Activated T-helper 2 cell treated with anti-CD3 and anti-CD28 coated beads, Interferon-gamma antibody, Interleukin-2, Interleukin-4, amounts not matched to agents 10 μg/mL and 5 μg/mL and 100 μg/mL, durations not matched to agents 14 hours and 24 hours and 36 hours (primary cell): ENCODE results near the gene GALNT11. TPM values are rescaled to one million over a fixed set of nuclear protein-coding genes. Genes with fewer than 3 reads are reported as not detected.
A peak's percentile ranks its signal among the peaks of the same experiment; 100 is the strongest.

Source experiments
- DNase-seq: peaks from one replicate; pipeline ENCODE4 v3.0.0; 2021; ENCODE audit warnings: low spot score
- H3K27ac Mint-ChIP-seq: one replicate; pipeline ENCODE4 v1.8.0; 2021; ENCODE audit warnings: mixed read lengths
- H3K27me3 Mint-ChIP-seq: one replicate; pipeline ENCODE4 v1.8.0; 2021; ENCODE audit warnings: low read depth, mixed read lengths
- H3K36me3 Mint-ChIP-seq: one replicate; pipeline ENCODE4 v1.8.0; 2021; ENCODE audit warnings: low read depth, mixed read lengths
- H3K4me1 Mint-ChIP-seq: one replicate; pipeline ENCODE4 v1.8.0; 2021; ENCODE audit warnings: low read depth, mixed read lengths
- H3K4me3 Mint-ChIP-seq: one replicate; pipeline ENCODE4 v1.8.0; 2021; ENCODE audit warnings: low read depth, mild to moderate bottlenecking, moderate library complexity, mixed read lengths
- H3K9me3 Mint-ChIP-seq: one replicate; pipeline ENCODE4 v1.8.0; 2021; ENCODE audit warnings: mixed read lengths
- intact Hi-C: fragments of 100-400 bp; cut with micrococcal nuclease; formaldehyde crosslinking; loops from one replicate; pipeline ENCODE4 v1.15.1; 2023
- total RNA-seq: library from RNA; stranded (reverse); gene quantifications from 2 replicates; pipeline ENCODE4 v1.2.3, GENCODE V29; 2022

Gene GALNT11
- 21.3 and 22.8 TPM in 2 replicates for total RNA-seq

- intact Hi-C loops, result loop anchor here (2.0 to 10.0 kb wide), 6 partner anchors 91 to 649 kb away; partner anchors contain the start of genes PRKAG2 and RHEB
- Mint-ChIP-seq H3K4me1 (peaks cover 20% of the 10 kb centered on the region), H3K27ac (peak within 1 kb of the TSS; percentile 68), H3K9me3 (no peaks in the 10 kb centered on the region), H3K4me3 (peak within 1 kb of the TSS; percentile 85), H3K36me3 (peaks cover 20% of the 10 kb centered on the region), H3K27me3 (peaks cover 4% of the 10 kb centered on the region)
- DNase-seq, result peak; percentile 85
Measured at GRCh38 chr7:152025077-152025936, at the start of gene GALNT11. TSS of gene GALNT11 (plus strand) at chr7:152025674. CDS start at chr7:152094228, 68,554 bp downstream.

GRCh38 chr7:151978616-151979015 lies 46.9 kb upstream of the GALNT11 start:
- intact Hi-C loops, result no loop called here
- H3K9me3 Mint-ChIP-seq, result peaks cover 3% of the 10 kb centered on the region
- no peak overlapping the region for H3K27ac Mint-ChIP-seq
- H3K4me3 Mint-ChIP-seq, result no peak overlapping the region
- no peaks in the 10 kb centered on the region for H3K4me1 Mint-ChIP-seq
- H3K27me3 Mint-ChIP-seq, result peaks cover 20% of the 10 kb centered on the region
- no peak for DNase-seq
- no peaks in the 10 kb centered on the region for H3K36me3 Mint-ChIP-seq

- H3K9me3 Mint-ChIP-seq, result no peaks in the 10 kb centered on the region
- DNase-seq, result no peak
Measured at GRCh38 chr7:151981223-151981622, 44.3 kb upstream of the GALNT11 start.

GRCh38 chr7:151982806-151983205 lies 42.7 kb upstream of the GALNT11 start:
- H3K4me3 Mint-ChIP-seq, result no peak overlapping the region
- no peaks in the 10 kb centered on the region for H3K4me1 Mint-ChIP-seq
- H3K27ac Mint-ChIP-seq, result no peak overlapping the region
- DNase-seq, result no peak
- no peaks in the 10 kb centered on the region for H3K9me3 Mint-ChIP-seq
- intact Hi-C loops, result no loop called here
- H3K36me3 Mint-ChIP-seq, result no peaks in the 10 kb centered on the region
- H3K27me3 Mint-ChIP-seq, result peaks cover 8% of the 10 kb centered on the region

More at GRCh38 chr7:151981223-151981622, 44.3 kb upstream of the GALNT11 start:
- Mint-ChIP-seq H3K36me3 (no peaks in the 10 kb centered on the region), H3K27me3 (peaks cover 11% of the 10 kb centered on the region), H3K4me1 (no peaks in the 10 kb centered on the region), H3K27ac (no peak overlapping the region), H3K4me3 (no peak overlapping the region)
- intact Hi-C loops, result no loop called here

GRCh38 chr7:151984612-151985011 lies 40.9 kb upstream of the GALNT11 start:
- H3K36me3 Mint-ChIP-seq, result no peaks in the 10 kb centered on the region
- H3K27me3 Mint-ChIP-seq, result peaks cover 3% of the 10 kb centered on the region
- no peak overlapping the region for H3K27ac Mint-ChIP-seq
- intact Hi-C loops, result no loop called here
- no peaks in the 10 kb centered on the region for H3K9me3 Mint-ChIP-seq
- no peak overlapping the region for H3K4me3 Mint-ChIP-seq
- no peaks in the 10 kb centered on the region for H3K4me1 Mint-ChIP-seq
- DNase-seq, result no peak

- H3K4me1 Mint-ChIP-seq, result no peaks in the 10 kb centered on the region
- intact Hi-C loops, result no loop called here
- H3K27me3 Mint-ChIP-seq, result peaks cover 17% of the 10 kb centered on the region
Measured at GRCh38 chr7:151987748-151988529, 37.5 kb upstream of the GALNT11 start.

GRCh38 chr7:151992375-151992774 lies 33.1 kb upstream of the GALNT11 start:
- intact Hi-C loops, result no loop called here
- no peaks in the 10 kb centered on the region for H3K4me1 Mint-ChIP-seq
- no peak overlapping the region for H3K4me3 Mint-ChIP-seq
- DNase-seq, result peak; percentile 12
- peaks cover 32% of the 10 kb centered on the region for H3K27me3 Mint-ChIP-seq
- H3K36me3 Mint-ChIP-seq, result no peaks in the 10 kb centered on the region
- no peaks in the 10 kb centered on the region for H3K9me3 Mint-ChIP-seq
- no peak overlapping the region for H3K27ac Mint-ChIP-seq

More at GRCh38 chr7:151987748-151988529, 37.5 kb upstream of the GALNT11 start:
- no peak overlapping the region for H3K4me3 Mint-ChIP-seq
- H3K36me3 Mint-ChIP-seq, result no peaks in the 10 kb centered on the region
- no peak overlapping the region for H3K27ac Mint-ChIP-seq
- DNase-seq, result no peak
- no peaks in the 10 kb centered on the region for H3K9me3 Mint-ChIP-seq

- H3K27ac Mint-ChIP-seq, result no peak overlapping the region
- H3K27me3 Mint-ChIP-seq, result peaks cover 37% of the 10 kb centered on the region
- H3K4me1 Mint-ChIP-seq, result no peaks in the 10 kb centered on the region
- no peaks in the 10 kb centered on the region for H3K36me3 Mint-ChIP-seq
- DNase-seq, result no peak
- H3K9me3 Mint-ChIP-seq, result no peaks in the 10 kb centered on the region
- intact Hi-C loops, result no loop called here
- H3K4me3 Mint-ChIP-seq, result no peak overlapping the region
Measured at GRCh38 chr7:151993977-151994676, 31.3 kb upstream of the GALNT11 start.

- Mint-ChIP-seq H3K27ac (no peak overlapping the region), H3K4me1 (no peaks in the 10 kb centered on the region), H3K9me3 (no peaks in the 10 kb centered on the region), H3K36me3 (no peaks in the 10 kb centered on the region), H3K27me3 (peaks cover 30% of the 10 kb centered on the region), H3K4me3 (no peak overlapping the region)
- intact Hi-C loops, result no loop called here
- DNase-seq, result no peak
Measured at GRCh38 chr7:151999424-152000090, 25.9 kb upstream of the GALNT11 start.

- DNase-seq, result no peak
- Mint-ChIP-seq H3K36me3 (no peaks in the 10 kb centered on the region), H3K27ac (no peak overlapping the region), H3K4me3 (no peak overlapping the region), H3K9me3 (no peaks in the 10 kb centered on the region), H3K4me1 (no peaks in the 10 kb centered on the region), H3K27me3 (peaks cover 29% of the 10 kb centered on the region)
- intact Hi-C loops, result no loop called here
Measured at GRCh38 chr7:152000191-152000590, 25.3 kb upstream of the GALNT11 start.

- no peak for DNase-seq
- no peak overlapping the region for H3K27ac Mint-ChIP-seq
- H3K36me3 Mint-ChIP-seq, result no peaks in the 10 kb centered on the region
- no peaks in the 10 kb centered on the region for H3K4me1 Mint-ChIP-seq
- no peak overlapping the region for H3K4me3 Mint-ChIP-seq
- peaks cover 19% of the 10 kb centered on the region for H3K27me3 Mint-ChIP-seq
- no peaks in the 10 kb centered on the region for H3K9me3 Mint-ChIP-seq
- intact Hi-C loops, result no loop called here
Measured at GRCh38 chr7:152006336-152006735, 19.1 kb upstream of the GALNT11 start.

GRCh38 chr7:152011860-152012259 lies 13.6 kb upstream of the GALNT11 start:
- Mint-ChIP-seq H3K27me3 (peaks cover 6% of the 10 kb centered on the region), H3K27ac (no peak overlapping the region), H3K4me3 (no peak overlapping the region), H3K36me3 (no peaks in the 10 kb centered on the region), H3K4me1 (no peaks in the 10 kb centered on the region), H3K9me3 (no peaks in the 10 kb centered on the region)
- DNase-seq, result no peak
- intact Hi-C loops, result no loop called here
